Superior temporal gyrus (tissue), 1 donor: Measurements from ENCODE around the gene SLC1A4.
"Not testable (repeated sequence)": the region's sequence is repeated elsewhere in the genome, so short reads cannot be mapped to it uniquely, and the experiment has no call there.

Source experiments
- DNase-seq: peaks from one replicate; pipeline ENCODE4 v3.0.0-alpha.2; 2016; ENCODE audit errors: extremely low spot score

Gene SLC1A4

DNA sequence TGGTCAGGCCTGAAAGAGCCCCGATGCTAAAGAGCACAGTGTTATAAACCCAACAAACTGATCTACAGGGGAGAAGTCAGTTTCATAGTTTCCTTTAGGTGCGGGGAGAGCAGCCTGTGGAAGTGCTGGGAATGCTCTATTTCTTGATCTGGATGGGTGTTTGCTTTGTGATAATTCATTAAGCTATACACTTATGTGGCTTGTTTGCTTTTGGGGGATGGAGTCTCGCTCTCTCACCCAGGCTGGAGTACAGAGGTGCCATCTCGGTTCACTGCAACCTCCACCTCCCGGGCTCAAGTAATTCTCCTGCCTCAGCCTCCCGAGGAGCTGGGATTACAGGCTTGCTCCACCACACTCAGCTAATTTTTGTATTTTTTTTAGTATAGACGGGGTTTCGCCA, 37.0 kb downstream of the SLC1A4 start:
- no peak for DNase-seq

DNA sequence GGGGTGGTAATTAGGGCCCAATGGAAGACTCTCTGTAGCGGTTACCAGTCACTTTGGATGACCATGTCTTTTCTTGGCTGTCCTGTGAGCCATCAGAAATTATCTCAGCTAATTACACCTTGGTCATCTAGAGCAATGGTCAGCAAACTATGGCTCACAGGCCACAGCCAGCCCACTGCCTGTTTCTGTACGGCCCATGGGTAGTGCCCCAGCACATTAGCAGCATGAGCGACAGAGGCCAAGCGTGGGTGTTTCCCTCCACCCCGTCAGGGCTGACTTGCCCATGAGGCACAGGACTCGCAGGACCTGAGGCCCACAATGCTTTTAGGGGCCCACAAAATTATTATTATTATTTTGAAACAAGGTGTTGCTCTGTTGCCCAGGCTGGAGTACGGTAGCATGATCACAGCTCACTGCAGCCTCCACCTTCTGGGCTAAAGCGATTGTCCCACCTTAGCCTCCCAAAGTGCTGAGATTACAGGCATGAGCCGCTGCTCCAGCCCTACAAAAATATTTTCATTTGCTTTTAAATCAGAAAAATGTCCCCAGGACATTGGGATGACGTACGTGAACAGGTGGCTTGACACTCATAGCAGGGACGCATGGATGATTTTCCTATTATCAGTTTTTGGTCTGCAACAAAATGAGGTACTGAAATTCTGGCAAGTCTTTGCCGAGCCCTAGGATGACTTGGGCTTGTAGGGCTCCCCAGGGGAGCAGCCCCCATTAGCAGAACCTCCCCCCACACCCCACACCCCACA, 37.7 kb downstream of the SLC1A4 start:
- DNase-seq: no peak

DNA sequence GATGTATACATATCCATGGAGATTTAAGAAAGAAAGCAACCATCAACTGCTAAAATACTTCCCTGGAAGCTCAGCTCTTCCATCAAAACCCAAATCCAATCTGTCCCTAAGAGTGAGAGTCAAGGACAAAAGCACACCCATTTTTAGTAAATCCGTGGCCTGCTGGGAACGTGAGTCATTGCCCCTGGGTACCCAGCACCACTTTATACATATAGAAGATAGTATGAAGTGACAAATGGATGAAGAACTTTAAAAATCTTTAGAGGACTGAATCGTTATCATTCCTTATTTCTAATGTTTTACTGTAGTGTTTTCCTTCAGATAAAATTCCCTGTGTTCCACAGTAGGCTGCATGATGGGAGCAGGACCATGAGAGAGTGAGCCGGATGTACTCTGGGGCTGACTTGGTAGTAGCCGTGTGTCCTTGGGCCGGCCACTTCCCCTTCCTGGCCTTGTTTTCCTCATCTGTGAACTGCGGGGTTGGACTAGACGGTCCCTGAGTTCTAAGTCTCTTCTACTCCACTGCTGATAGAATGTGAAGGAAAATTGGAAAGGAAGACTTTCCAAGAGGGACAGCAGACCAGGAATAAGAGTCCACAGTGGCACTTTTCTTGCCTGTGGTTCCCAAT, 38.5 kb downstream of the SLC1A4 start:
- DNase-seq: no peak

DNA sequence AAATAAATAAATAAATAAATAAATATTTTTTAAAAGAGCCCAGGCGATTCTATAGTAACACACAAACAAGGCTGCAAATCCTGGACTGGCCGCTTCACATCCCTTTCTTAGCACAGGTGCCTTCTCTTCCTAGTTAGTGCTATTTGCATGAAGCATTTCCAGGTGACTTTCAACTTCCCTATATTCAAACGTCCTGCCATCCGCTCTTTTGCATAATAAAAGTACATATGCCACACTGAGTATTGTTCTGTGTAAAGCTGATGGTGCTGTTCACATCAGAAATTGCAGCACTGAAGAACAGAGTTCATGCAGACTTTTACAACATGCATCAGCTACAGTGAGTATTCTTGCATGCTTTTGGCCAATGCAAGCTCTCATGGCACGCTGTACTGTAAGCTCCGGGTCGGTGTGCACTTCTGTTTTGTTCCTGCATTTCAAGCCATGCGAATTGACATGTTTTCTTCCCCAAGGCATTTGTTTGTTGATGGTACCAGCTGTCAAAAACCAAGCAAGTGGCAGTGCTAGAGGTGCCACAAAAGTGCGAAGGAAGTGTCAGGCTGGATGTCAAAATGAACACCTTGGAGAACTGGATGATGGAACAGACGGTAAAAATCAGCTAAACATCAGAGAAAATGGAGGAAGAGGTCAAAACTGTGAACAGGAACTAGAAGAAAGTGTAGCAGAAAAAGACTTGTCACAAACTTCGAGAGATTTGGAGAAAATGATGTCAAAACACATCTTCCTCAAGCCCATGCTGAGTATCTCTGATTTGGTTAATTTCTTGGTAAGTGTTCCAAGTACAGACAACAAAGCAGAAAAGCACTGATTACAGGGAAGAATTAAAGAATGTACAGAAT, 41.5 kb downstream of the SLC1A4 start:
- no peak for DNase-seq

DNA sequence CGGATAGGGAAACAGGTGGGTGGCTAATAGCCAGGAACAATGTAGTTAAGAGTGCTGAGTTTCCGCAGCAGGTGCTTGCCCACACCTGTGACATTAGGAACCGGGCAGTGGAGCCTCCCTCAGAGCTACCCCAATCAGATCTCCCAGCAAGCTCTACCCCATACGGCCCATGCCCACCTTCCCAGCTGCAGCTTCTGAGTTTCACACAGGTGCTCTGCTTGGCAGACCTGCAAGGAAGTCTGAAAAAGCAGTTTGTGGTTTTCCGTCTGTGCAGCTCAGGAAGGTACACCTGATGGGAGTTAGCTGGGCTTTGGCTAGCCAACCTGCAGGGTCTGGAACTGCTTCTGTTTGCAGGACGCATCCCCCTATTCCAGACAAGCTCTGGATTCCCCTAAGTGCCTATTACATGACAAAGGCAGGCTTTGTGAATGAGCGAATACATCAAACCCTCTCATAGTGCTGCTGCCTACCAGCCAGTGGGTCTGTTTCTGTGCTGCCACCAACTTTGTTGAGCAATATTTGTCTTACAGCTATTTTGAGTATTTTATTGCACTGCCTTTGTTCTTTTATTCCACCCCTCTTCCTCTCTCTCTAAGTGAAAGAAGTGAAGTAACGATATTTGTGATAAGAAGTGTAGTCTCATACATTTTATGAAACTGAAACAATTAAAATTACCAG, 42.3 kb downstream of the SLC1A4 start:
- peak; percentile 53 for DNase-seq

DNA sequence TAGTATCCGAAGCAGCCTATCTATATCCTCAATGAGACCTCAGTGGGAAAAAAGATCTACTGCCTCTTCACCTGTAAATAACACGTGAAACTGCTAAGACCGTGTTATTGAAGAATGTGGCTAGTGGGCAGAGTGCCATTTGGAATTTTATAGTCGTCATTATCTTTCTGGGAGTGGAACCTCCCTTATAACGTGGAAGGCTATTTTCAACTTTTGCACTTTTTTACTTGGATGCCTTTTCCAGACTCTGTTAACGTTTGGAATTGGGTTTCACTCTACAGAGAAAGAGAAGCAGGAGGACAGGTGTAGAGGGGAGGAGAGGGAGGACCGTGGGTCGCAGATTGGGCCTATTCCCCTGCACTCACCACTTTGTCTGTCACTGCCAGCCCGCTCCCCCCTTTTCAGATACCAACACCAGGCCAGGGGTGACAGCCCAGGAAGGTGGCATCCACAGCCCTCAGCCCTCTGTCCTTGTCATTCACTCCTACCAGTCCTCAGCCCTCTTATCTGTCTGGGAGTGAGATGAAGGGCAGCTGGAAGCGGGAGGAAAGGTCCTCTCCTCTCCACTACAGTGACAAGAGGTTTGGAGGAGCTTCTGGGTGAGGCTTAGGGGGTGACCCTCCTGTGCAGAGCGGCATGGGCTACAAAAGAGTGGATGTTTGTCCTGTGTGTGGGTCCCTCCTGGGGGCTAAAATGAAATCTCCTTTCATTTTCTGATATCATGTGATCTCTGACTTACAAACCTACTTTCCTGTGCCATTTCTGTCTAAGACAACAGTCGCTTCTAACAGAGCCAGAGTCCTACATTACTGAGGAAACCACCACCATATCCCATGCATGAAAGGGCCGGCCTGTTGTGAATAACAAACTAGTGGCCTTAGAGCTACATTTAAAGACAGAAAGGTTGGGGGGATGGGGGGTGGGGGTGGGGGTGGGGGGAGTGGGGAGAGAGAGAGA, 43.1 kb downstream of the SLC1A4 start:
- DNase-seq: no peak

DNA sequence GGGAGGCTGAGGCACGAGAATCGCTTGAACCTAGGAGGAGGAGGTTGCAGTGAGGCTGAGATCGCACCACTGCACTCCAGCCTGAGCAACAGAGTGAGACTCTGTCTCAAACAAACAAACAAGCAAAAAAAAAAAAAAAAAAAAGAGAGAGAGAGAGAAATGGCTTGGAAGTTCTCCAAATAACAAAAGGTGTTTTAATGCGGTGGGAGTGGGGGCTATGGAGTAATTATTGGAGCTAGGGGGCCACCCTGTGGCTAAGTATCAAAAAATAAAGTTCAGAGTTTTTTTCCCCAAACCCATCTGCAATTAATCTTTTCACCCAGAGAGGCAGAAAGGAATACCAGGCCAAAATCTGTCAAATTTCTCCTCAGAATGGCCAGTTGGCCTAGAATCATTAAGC, 44.0 kb downstream of the SLC1A4 start:
- DNase-seq: no peak

DNA sequence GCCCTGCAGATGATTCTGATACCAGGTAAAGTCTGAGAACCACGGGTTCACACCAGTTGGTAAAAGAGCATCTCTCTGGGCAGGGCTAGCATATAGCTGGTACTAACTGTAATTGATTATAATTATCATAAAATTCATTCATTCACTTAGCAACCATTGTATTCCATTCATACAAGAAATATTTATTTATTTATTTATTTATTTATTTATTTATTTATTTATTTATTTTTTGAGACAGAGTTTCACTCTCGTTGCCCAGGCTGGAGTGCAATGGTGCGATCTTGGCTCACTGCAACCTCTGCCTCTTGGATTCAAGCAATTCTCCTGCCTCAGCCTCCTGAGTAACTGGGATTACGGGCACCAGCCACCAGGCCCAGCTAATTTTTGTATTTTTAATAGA, 44.5 kb downstream of the SLC1A4 start:
- not testable (repeated sequence) for DNase-seq

DNA sequence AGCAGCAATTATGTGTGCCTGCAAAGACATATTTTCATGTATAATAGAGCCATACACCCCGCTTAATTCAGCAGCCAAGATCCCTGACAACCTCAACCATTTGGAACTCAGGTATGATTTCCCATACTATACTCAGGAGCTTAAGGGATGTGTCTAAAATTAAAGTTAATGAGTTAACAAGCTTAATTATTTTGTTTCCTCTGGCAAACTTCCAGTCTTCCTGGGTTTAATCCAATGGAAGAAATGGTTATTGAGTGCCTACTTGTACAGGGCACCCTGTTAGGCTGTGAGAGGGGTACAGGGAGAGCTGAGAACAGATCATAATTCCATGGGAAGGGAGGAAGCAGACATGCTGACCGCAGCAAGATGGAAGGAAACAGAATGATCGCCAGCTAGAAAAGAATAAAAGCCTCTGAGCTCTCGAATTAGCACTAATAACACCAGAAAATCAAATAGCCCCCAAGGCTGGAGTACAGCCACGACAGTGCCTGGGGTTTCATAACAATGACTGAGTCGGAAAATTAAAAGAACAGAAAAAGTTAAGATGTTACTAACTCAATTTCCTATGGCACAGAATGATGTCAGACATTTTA, 46.2 kb downstream of the SLC1A4 start:
- DNase-seq: no peak

DNA sequence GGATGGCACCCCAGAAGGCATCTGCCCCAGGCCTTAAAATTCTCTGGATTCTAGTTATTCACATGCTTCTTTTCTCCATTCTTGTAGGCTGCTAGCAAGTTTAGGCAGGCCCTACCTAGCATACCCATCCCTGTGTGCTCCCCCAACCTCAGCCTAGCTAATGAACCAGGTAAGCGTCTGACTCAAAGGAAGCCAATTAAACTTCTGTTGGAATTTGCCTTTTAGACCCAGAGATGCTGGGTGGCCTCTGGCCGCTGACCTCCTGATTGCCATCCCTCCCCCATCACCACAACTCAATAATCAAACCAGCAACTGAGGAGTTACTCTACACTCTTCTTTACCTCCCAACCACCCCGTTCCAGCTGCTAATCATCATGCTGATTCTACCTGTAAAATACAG, 48.0 kb downstream of the SLC1A4 start:
- DNase-seq: no peak

DNA sequence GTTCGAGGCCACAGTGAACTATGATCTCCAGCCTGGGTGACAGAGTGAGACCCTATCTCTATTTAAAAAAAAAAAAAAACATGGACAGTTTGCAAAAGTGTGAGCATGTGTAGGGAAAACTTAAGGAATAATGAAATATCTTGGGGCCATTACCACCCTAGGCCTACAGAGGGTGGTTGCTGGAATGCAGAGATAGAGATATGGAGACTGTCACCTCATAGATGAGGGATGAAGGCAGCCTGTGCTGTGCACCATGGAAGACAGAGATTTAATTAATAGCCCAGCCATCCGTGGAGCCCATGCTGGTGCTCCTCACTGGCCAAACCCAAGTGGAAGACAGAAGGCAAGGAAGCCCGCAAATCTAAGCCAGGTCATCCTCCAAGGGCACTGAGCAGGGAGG, 50.4 kb downstream of the SLC1A4 start:
- DNase-seq: no peak

DNA sequence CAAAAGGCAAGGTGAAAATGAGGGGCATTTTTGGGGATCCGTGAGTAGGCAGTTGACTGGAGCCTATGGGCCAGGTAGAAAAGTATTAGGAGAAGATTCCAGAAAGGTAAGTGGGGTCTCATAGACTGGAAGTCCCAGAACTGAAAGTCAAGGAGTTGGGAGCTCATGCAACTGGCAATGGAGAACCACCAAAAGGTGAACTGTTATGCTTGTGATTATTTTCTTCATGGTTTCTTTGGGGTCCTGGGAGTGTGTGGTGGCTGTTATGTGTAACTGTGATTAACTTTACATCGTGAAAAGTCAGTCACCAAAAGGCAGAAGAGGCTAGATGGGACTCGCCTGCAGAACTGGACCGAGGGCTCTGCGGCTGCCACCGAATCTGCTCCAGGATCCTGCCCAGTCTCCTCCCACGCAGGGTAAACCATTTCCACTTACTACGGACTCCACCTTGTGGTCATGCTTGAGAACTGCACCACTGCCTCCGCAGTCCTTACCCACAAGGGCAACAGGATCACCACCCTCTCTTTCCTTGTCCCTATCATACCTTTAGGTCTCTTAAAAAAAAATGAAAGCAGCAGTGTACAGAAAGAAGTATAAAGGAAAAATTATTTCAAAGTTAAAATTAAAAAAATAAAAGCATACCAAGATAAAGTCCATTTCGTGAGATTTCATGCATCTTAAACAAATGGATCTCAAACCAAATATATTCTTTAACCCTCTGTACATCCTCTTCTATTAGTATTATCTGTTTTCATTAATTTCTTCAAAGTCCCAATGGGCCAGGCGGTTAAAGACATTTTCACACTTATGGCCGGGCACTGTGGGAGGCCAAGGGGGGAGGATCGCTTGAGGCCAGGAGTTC, 51.4 kb downstream of the SLC1A4 start:
- DNase-seq: peak; percentile 94

DNA sequence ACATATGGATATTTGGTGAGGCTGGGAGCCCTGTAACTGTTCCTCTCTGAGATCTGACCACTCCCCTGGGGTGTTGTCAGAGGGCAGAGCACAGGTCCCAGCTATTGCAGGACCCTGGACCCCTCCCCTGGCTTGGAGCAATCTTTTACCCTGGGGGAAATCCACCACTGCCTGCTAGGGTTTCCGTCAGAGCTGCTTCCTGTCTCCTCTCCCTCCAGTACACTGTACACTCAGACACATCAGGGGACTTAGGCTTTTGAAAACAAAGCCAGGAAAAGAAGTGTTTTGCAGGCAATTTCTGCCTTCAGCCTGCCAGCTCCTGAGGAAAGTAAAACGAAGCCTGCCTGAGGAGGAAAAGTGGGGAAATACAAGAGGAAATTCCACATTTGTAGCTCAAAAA, 53.8 kb downstream of the SLC1A4 start:
- no peak for DNase-seq

DNA sequence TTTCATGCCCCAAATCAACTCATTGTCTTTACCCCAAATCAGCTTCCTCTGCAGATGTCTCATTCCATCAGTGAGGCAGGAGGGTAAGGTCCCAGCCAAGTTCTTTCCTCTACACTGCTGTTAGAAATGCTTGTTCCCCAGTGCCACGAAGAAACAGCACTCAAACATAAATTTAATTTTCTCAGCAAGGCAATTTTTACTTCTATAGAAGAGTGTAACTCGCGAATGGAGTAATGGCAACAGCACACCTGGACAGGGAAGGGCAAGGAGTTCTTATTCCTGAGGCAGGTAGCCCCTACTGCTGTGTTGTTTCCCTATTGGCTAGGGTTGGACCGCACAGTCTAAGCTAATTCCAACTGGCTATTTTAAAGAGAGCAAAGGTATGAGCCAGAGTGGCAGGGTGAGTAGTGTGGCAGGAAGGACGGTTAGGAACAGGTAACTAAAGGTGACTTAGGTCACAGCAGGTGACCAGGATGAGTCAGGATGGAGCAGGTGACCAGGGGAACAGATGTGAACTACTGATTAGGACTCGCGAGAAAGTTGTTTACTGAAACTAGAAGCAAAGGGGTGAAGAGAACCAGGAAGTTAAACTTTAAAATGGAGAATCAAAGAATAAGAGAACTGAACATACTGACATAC, 55.0 kb downstream of the SLC1A4 start:
- DNase-seq: no peak

DNA sequence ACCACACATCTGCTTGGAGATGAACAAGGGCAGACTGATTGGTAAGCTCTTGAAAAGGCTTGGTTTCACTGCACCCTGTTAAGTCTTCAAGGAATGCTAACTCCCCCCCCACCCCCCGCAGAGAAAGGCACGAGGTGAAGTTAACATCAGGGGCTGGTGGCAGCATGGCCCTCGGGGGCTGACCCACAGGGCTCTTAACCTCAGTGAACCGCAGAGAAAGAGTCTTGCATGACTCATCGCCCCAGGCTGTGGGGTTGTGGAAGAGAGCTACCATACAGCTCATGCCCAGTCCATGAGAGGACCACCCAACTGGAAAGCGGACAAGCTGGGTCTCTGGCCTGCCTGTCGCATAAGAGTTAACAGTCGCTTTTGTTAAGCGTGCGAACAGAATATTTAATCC, 56.5 kb downstream of the SLC1A4 start:
- DNase-seq: no peak

DNA sequence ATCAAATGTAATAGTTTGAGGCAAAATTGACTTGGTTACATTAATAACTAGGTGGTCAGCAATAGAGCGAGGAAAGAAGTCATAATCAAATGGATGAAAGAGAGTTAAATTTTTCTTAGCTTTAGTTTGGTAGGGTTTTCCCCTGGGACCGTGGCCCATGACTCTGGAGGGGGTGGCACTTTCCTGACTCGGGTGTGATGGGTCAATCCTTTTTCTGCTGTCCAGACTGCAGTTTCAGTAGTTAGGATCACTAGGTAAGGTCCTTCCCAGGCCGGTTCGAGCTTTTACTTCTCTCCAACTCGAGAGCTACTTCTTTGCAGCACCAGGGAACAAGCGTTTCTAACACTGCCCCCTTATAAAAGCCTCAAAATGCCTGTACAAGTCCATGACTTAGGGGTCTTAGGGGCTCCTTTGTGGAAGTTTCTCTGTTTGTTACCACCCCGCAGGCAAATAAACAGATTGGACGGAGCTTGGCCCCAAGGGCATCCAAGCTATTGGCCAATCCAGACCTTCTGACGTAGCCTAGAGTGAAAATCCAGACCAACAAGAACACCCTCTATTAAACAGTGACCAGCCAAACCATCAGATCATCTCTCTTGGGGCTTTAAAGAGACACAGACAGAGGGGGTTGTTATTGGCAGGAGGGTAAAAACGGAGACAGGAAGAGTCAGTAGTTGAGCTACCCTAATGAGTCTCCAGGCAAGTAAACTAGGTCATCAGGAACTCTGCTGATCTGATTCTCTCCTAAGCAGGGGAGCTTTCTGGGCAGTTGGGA, 57.6 kb downstream of the SLC1A4 start:
- no peak for DNase-seq

DNA sequence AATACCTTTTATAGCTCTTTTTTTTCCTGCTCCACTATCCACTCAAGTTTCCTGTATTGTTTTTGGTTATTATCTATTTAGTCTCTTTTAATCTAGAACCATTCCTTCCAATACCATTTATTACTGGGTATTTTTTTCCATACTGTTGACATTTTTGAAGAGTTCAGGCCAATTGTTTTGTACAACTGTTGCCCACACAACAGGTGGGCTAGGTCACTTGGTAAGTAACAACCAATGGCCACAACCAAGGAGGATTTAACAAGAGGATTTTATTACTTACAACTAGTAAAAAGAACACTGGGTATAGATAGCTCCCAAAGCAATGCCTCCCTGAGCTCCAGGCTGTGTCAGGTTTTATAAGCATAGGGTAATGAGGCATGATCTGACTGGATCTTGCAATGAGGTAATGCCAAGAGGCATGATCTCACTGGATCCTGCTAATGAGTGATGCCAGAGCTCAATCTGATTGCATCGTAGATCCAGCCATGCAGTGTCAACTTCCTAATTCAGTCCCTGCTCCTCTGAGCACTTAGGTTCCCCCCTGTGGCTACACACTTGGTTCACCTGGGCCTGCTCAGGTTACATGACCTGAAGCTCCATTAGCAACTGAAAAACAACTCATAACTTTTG, 59.9 kb downstream of the SLC1A4 start:
- DNase-seq: no peak

DNA sequence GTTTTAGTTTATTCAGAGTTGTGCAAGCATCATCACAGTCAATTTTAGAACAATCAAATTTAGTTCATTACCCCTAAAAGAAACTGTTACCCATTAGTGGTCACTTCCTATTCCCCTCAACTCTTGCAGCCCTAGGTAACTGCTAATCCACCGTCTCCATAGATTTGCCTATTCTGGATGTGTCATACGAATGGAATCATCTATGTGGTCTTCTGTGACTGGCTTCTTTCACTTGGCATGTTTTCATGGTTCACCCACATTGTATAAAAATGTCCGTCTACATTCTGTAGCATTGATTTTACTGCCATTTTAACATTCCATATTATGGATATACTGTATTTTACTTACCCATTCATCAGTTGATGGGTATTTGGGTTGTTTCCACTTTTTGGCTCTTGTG, 61.7 kb downstream of the SLC1A4 start:
- no peak for DNase-seq
